ENCODE measurements around the gene DCST2.

DNA sequence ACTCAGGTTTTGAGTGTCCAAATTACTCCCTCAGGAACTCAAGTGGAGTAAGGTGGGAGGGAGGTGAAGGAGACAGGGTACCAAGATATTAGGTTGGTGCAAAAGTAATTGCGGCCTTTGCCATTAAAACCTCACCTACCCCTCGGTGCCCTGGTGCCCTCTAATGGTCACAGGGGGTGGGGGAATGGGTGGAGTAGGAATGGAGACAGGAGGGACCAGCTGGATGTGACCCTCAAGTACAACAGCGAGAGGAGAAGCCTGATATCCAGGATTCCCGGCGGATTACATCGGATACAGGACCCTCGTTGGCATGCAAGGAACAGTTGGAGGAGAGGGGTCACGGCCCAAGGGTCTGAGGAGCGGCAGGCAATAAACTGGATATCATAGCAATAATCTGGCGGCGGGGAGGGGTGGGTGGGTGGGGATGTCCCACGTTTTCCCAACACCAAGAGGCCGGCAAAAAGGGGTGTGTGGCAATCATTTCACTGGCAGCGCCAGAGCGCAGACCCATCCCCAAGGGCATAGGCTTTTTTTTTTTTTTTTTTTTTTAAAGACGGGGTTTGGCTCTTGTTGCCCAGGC, 35.3 kb downstream of the DCST2 start:
- no peak for TF ChIP-seq CTCF (IDR thresholded peaks at IDR 0.05)
- no peak for TF ChIP-seq EP300 (IDR thresholded peaks at IDR 0.05)
